GM19468 (cell line): ENCODE data around the gene NEURL1.

Source experiments
- ATAC-seq: cut with Tn5 transposase; IDR thresholded peaks from one replicate; pipeline ENCODE4 v1.9.1; 2021; ENCODE audit warnings: mild to moderate bottlenecking, moderate library complexity, moderate number of reproducible peaks; ENCODE audit not compliant: unreplicated experiment; ENCODE audit errors: extremely low read depth

The NEURL1 gene

GRCh38 chr10:103635580-103635979 lies 142.1 kb downstream of the NEURL1 start:
- ATAC-seq, result no peak

- no peak for ATAC-seq
Observed at GRCh38 chr10:103636492-103636891, 143.0 kb downstream of the NEURL1 start.

- no peak for ATAC-seq
Observed at GRCh38 chr10:103637011-103637410, 143.5 kb downstream of the NEURL1 start.

GRCh38 chr10:103637927-103638557 lies 144.5 kb downstream of the NEURL1 start:
- no peak for ATAC-seq

GRCh38 chr10:103638948-103639347 lies 145.4 kb downstream of the NEURL1 start:
- no peak for ATAC-seq

GRCh38 chr10:103640436-103641181 lies 147.1 kb downstream of the NEURL1 start:
- no peak for ATAC-seq

- no peak for ATAC-seq
Observed at GRCh38 chr10:103641326-103641725, 147.8 kb downstream of the NEURL1 start.
